Left renal pelvis (tissue), 4 donors: Measurements from ENCODE around the gene SERTAD3. TPM values are rescaled to one million over a fixed set of nuclear protein-coding genes. Genes with fewer than 3 reads are reported as not detected.
"Not testable (repeated sequence)": the region's sequence is repeated elsewhere in the genome, so short reads cannot be mapped to it uniquely, and the experiment has no call there.

Source experiments
- DNase-seq, 4 donors: peaks; one replicate each; pipeline ENCODE4 v3.0.0-alpha.2; 2013; ENCODE audit warnings: low read depth in 4 of 4, low spot score in 3 of 4
- polyA plus RNA-seq, 4 donors: library from polyadenylated mRNA; unstranded; fragments of 120-200 nt; gene quantifications; one replicate each; pipeline ENCODE4 v1.2.1, GENCODE V29; 2013; ENCODE audit not compliant: insufficient read length in 4 of 4

SERTAD3 gene
- polyA plus RNA-seq, 4 donors = 31.6 to 66.6 (median 37.1) TPM

- no peak for DNase-seq
Observed at GRCh38 chr19:40458597-40458974, 14.5 kb upstream of the SERTAD3 start.

GRCh38 chr19:40457953-40458596 lies 13.9 kb upstream of the SERTAD3 start:
- DNase-seq = no peak

GRCh38 chr19:40457048-40457447 lies 12.9 kb upstream of the SERTAD3 start:
- DNase-seq = no peak

- not testable (repeated sequence) for DNase-seq
Observed at GRCh38 chr19:40453943-40454342, 9.8 kb upstream of the SERTAD3 start.

- no peak for DNase-seq
Observed at GRCh38 chr19:40453151-40453735, 9.1 kb upstream of the SERTAD3 start.

GRCh38 chr19:40452016-40452415 lies 7.9 kb upstream of the SERTAD3 start:
- DNase-seq = no peak

GRCh38 chr19:40450664-40451063 lies 6.5 kb upstream of the SERTAD3 start:
- no peak for DNase-seq

GRCh38 chr19:40449506-40449905 lies 5.4 kb upstream of the SERTAD3 start:
- no peak for DNase-seq

- no peak for DNase-seq
Observed at GRCh38 chr19:40446263-40446784, 2.2 kb upstream of the SERTAD3 start.

GRCh38 chr19:40445780-40446262 lies 1.7 kb upstream of the SERTAD3 start:
- DNase-seq = peak in 1 of 4 donors; percentile 43

GRCh38 chr19:40444825-40445312 lies 734 bp upstream of the SERTAD3 start:
- DNase-seq = no peak

GRCh38 chr19:40443131-40443999 lies 770 bp downstream of the SERTAD3 start:
- DNase-seq = peak; percentile 96 to 99 (median 99)

- DNase-seq = no peak
Observed at GRCh38 chr19:40442328-40443130, 1.6 kb downstream of the SERTAD3 start.

- DNase-seq = no peak
Observed at GRCh38 chr19:40441719-40442253, 2.3 kb downstream of the SERTAD3 start.

GRCh38 chr19:40438284-40438683 lies 5.9 kb downstream of the SERTAD3 start:
- no peak for DNase-seq

- peak; percentile 83 to 89 (median 86) for DNase-seq
Observed at GRCh38 chr19:40433391-40434216, 10.5 kb downstream of the SERTAD3 start.

GRCh38 chr19:40432760-40433159 lies 11.4 kb downstream of the SERTAD3 start:
- DNase-seq = not testable (repeated sequence)

GRCh38 chr19:40431698-40432097 lies 12.4 kb downstream of the SERTAD3 start:
- no peak for DNase-seq

GRCh38 chr19:40430242-40430641 lies 13.9 kb downstream of the SERTAD3 start:
- DNase-seq = not testable (repeated sequence)
